ENCODE results near the gene TEX2.

TEX2 gene

GRCh38 chr17:64107500-64108236, 155.4 kb downstream of the TEX2 start:
- DNase-seq: peak in 1 of 2 experiments; percentile 8

DNA sequence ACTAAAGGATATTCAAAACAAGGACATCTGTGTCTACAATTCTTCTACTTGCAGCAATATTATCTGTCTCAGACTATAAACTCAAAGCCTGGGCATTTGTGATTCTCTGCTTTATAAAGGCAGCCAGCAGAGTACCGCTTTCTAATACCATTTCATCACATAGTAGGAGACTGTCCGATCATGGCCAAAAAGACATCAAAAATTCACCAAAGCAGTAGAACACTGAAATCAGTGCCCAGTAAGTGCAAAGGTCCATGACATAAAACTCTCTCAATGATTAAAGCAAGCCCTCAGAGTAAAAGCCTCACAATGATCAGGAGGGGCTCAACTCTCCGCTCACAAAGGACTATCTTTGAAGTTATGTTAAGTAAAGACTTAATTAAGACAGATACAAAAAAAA, 156.1 kb downstream of the TEX2 start:
- no peak for DNase-seq

DNA sequence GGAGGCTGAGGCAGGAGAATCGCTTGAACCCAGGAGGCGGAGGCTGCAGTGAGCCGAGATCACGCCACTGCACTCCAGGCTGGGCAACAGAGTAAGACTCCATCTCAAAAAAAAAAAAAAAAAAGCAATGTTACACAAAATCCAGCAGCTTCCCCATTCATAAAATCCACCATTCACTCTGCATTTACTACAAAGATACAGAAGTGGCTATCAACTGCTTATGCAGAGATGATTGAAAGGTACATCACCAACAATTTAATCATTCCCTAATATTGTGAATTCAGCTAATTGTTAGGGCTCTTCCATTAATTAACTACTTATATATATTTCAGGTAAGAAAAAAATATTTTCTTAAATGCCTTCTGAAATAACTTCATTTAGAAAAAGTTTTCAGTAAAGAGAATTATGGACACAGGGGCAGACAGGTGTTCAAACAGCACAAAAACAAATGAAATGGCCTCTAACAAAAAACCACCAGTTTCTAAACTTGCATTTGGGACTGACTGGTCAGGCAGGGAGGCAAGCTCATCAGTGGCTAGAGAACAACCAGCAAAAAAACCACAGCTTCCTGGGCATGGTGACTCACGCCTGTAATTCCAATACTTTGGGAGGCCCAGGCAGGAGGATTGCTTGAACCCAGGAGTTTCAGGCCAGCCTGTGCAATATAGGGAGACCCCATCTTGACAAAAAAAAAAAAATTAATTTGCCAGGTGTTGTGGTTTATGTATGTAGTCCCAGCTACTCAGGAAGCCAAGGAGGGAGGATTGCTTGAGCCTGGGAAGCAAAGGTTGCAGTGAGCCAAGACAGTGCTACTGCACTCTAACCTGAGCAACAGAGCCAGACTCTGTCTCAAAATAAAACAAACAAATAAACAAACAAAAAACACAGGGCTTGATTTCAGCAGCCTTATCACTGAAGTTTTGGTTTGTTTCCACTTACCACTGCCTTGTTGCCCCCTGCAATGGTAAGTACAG, 159.4 kb downstream of the TEX2 start:
- no peak for DNase-seq

DNA sequence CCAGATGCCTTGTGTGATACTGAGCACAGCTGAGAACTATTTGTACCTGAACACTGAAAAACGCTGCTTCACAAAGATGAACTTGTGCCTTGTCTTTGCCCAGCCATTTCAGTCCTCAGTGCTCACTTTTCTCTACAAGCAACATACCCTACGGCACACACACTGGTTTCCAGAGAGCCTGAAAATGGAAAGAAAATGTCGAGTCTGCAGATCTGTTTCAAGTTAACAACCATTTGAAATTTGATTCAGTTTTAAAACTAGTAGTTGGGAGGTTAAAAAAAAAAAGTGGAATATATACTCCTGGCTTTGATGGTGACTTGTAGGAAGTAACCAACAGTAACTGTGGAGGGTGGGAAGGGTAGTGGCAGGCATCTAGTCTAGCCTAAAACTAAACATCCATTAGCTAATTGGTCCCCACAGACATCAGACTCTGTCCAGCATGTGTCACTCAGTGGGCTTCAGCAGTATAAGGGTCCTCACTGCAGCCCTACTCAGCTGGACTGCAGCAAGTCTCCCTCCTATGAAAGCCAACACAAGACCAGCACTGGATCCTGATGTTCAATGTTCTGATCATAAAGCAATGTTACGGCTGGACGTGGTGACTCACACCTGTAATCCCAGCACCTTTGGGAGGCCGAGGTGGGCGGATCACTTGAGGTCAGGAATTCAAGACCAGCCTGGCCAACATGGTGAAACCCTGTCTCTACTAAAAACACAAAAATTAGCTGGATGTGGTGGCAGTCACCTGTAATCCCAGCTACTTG, 160.3 kb downstream of the TEX2 start:
- no peak for DNase-seq

DNA sequence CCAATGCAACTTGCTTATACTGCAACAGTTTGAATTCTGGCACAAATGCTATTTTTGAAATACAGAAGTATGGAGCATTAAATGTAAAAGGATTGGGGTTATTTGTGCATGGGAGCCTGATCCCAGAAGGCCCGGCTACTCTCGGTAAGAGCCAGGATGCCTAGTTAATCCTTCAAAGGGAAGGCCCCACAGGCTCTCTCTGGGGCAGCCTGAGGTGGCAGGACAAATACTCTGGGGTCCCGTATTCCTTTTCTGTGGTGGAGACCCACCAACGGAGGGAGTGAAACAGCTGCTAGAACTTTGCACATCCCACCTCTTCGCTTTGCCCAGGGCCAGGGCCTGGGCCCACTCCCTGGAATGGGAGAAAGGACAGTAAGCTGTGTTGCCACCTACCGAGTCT, 163.5 kb downstream of the TEX2 start:
- DNase-seq: no peak

Measured in NCI-H446 (cell line).